H9 (cell line): ENCODE results near the gene PARD3. TPM values are rescaled to one million over a fixed set of nuclear protein-coding genes. Genes with fewer than 3 reads are reported as not detected.

Experiments
- DNase-seq: peaks from one replicate; pipeline ENCODE4 v3.0.0-alpha.2; 2017
- H2AFZ ChIP-seq: one replicate; pipeline ENCODE4 v1.6.1; 2013; ENCODE audit warnings: mild to moderate bottlenecking, low read length, control low read depth, moderate library complexity
- H2AK5ac ChIP-seq: 2 replicates; pipeline ENCODE4 v1.6.1; 2013; ENCODE audit warnings: low read length, control low read depth, mixed read lengths; ENCODE audit not compliant: insufficient read length
- H2BK120ac ChIP-seq: one replicate; pipeline ENCODE4 v1.6.1; 2013; ENCODE audit warnings: low read depth, mild to moderate bottlenecking, low read length, control low read depth, inconsistent platforms; ENCODE audit not compliant: poor library complexity, severe bottlenecking
- H2BK12ac ChIP-seq: 2 replicates; pipeline ENCODE4 v1.6.1; 2013; ENCODE audit warnings: low read length, control low read depth, mixed read lengths, low read depth; ENCODE audit not compliant: insufficient read length
- H2BK15ac ChIP-seq: 2 replicates; pipeline ENCODE4 v1.6.1; 2013; ENCODE audit warnings: low read depth, low read length, control low read depth
- H2BK20ac ChIP-seq: one replicate; pipeline ENCODE4 v1.6.1; 2013; ENCODE audit warnings: low read depth, mild to moderate bottlenecking, low read length, control low read depth, inconsistent platforms; ENCODE audit not compliant: poor library complexity, severe bottlenecking
- H2BK5ac ChIP-seq: 2 replicates; pipeline ENCODE4 v1.6.1; 2013; ENCODE audit warnings: low read length, control low read depth, mixed read lengths; ENCODE audit not compliant: insufficient read length
- H3K14ac ChIP-seq: 2 replicates; pipeline ENCODE4 v1.6.1; 2013; ENCODE audit warnings: low read length, control low read depth; ENCODE audit not compliant: insufficient read depth
- H3K18ac ChIP-seq: 2 replicates; pipeline ENCODE4 v1.6.1; 2013; ENCODE audit warnings: low read depth, mild to moderate bottlenecking, mixed read lengths, low read length, control low read depth; ENCODE audit not compliant: insufficient read length
- H3K23ac ChIP-seq: 2 replicates; pipeline ENCODE4 v1.6.1; 2013; ENCODE audit warnings: low read length, control low read depth, mixed read lengths, low read depth; ENCODE audit not compliant: insufficient read length
- H3K23me2 ChIP-seq: 2 replicates; pipeline ENCODE4 v1.6.1; 2013; ENCODE audit warnings: low read depth, mild to moderate bottlenecking, mixed read lengths, low read length, control low read depth; ENCODE audit not compliant: insufficient read length, poor library complexity, severe bottlenecking
- H3K27ac ChIP-seq: 2 replicates; pipeline ENCODE4 v1.5.1; 2013; ENCODE audit warnings: low read length, control low read depth, mixed read lengths, low read depth; ENCODE audit not compliant: insufficient read length
- H3K27me3 ChIP-seq: 2 replicates; pipeline ENCODE4 v1.6.1; 2013; ENCODE audit warnings: low read length, control low read depth, inconsistent platforms; ENCODE audit not compliant: insufficient read depth
- H3K4ac ChIP-seq: 2 replicates; pipeline ENCODE4 v1.6.1; 2013; ENCODE audit warnings: low read depth, mild to moderate bottlenecking, control low read depth, inconsistent platforms, low read length, moderate library complexity
- H3K4me1 ChIP-seq: 2 replicates; pipeline ENCODE4 v1.6.1; 2013; ENCODE audit warnings: low read length, control low read depth, inconsistent platforms; ENCODE audit not compliant: insufficient read depth
- H3K4me2 ChIP-seq: 2 replicates; pipeline ENCODE4 v1.6.1; 2013; ENCODE audit warnings: low read length, control low read depth, mixed read lengths; ENCODE audit not compliant: insufficient read length, insufficient read depth
- H3K56ac ChIP-seq: 2 replicates; pipeline ENCODE4 v1.6.1; 2013; ENCODE audit warnings: low read depth, mild to moderate bottlenecking, mixed read lengths, low read length, control low read depth; ENCODE audit not compliant: insufficient read length
- H3K79me1 ChIP-seq: 2 replicates; pipeline ENCODE4 v1.6.1; 2013; ENCODE audit warnings: low read depth, mild to moderate bottlenecking, moderate library complexity, low read length, control low read depth, inconsistent platforms; ENCODE audit not compliant: insufficient read depth, poor library complexity, severe bottlenecking
- H3K79me2 ChIP-seq: 2 replicates; pipeline ENCODE4 v1.6.1; 2013; ENCODE audit warnings: low read length, control low read depth, inconsistent platforms; ENCODE audit not compliant: insufficient read depth
- H3K9ac ChIP-seq: 2 replicates; pipeline ENCODE4 v1.6.1; 2013; ENCODE audit warnings: low read length, control low read depth, mixed read lengths; ENCODE audit not compliant: insufficient read length; ENCODE audit errors: extremely low read depth
- H3K9me3 ChIP-seq: one replicate; pipeline ENCODE4 v1.6.1; 2013; ENCODE audit warnings: low read depth, low read length, inconsistent platforms; ENCODE audit not compliant: control insufficient read depth
- H3T11ph ChIP-seq: one replicate; pipeline ENCODE4 v1.6.1; 2013; ENCODE audit warnings: mild to moderate bottlenecking, low read length, control low read depth, inconsistent platforms
- H4K20me1 ChIP-seq: one replicate; pipeline ENCODE4 v1.6.1; 2013; ENCODE audit not compliant: control insufficient read depth, insufficient read length, insufficient read depth
- H4K5ac ChIP-seq: 2 replicates; pipeline ENCODE4 v1.6.1; 2013; ENCODE audit warnings: low read depth, mild to moderate bottlenecking, mixed read lengths, low read length, control low read depth; ENCODE audit not compliant: insufficient read length
- H4K8ac ChIP-seq: replicated peaks from 2 replicates; pipeline ENCODE4 v1.6.1; 2013; ENCODE audit warnings: low read length, control low read depth, mixed read lengths, low read depth; ENCODE audit not compliant: insufficient read length
- H4K91ac ChIP-seq: 2 replicates; pipeline ENCODE4 v1.6.1; 2013; ENCODE audit warnings: low read depth, mild to moderate bottlenecking, moderate library complexity, mixed read lengths, low read length, control low read depth; ENCODE audit not compliant: insufficient read length
- H3K27ac Mint-ChIP-seq, 3 experiments: 2 replicates in 2 of 3; 3 replicates in 1 of 3; pipeline ENCODE4 v1.8.0; 2020 to 2021; ENCODE audit warnings: mixed read lengths in 3 of 3, mild to moderate bottlenecking in 1 of 3, moderate library complexity in 1 of 3
- H3K27me3 Mint-ChIP-seq: 2 replicates; pipeline ENCODE4 v1.8.0; 2021; ENCODE audit warnings: low read depth, mild to moderate bottlenecking, moderate library complexity, mixed read lengths
- H3K36me3 Mint-ChIP-seq, 3 experiments: 2 replicates in 2 of 3; 3 replicates in 1 of 3; pipeline ENCODE4 v1.8.0; 2020 to 2021; ENCODE audit warnings: low read depth in 3 of 3, mixed read lengths in 3 of 3; ENCODE audit not compliant: insufficient read depth in 1 of 3
- H3K4me1 Mint-ChIP-seq, 2 experiments: 2 replicates each; pipeline ENCODE4 v1.8.0; 2020; ENCODE audit warnings: mixed read lengths in 2 of 2
- H3K4me3 Mint-ChIP-seq, 2 experiments: 2 replicates in 1 of 2; 3 replicates in 1 of 2; pipeline ENCODE4 v1.8.0; 2020 to 2021; ENCODE audit warnings: mild to moderate bottlenecking in 2 of 2, mixed read lengths in 2 of 2, moderate library complexity in 1 of 2
- H3K9me3 Mint-ChIP-seq, 2 experiments: 2 replicates in 1 of 2; 3 replicates in 1 of 2; pipeline ENCODE4 v1.8.0; 2020; ENCODE audit warnings: mild to moderate bottlenecking in 2 of 2, mixed read lengths in 2 of 2, moderate library complexity in 1 of 2
- CTCF ChIP-seq: fragments of 200-600 bp; sonication (generic); conservative IDR thresholded peaks from 3 replicates; pipeline ENCODE4 v1.8.0; 2021; ENCODE audit warnings: antibody characterized with exemption, mild to moderate bottlenecking
- whole genome bisulfite sequencing: extraction: QIAGEN DNeasy Blood & Tissue Kit; methylation state at CpG from one replicate; pipeline ENCODE4 v1.1.7; 2013; ENCODE audit warnings: missing lambda C conversion rate, low lambda C conversion rate, mixed read lengths; ENCODE audit not compliant: insufficient read length; ENCODE audit errors: extremely low coverage; 5-methylcytosine and 5-hydroxymethylcytosine counted together
- total RNA-seq: library from RNA; stranded (reverse); gene quantifications from 2 replicates; pipeline ENCODE4 v1.2.1, GENCODE V29; 2021

The PARD3 gene
- total RNA-seq, 1 experiment from 2014 or later: 44.7 TPM

DNA sequence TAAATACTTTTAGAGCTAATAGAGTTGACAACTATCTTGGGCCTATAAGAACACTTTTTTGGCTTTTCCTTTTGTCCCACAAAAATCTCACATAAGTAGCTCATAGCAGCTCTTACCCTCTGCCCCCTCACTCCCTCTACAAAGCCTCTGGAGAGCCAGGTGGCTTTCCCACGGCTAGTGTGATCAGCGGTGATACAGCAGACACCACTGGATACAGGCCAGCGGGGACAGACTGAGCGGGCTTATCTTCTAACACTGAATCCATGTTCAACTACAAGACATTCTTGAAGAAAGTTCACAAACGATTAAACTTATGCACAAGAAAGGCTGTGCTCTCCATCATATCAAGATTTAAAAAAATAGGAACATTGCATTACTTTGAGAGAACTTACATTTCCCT lies 377.2 kb downstream of the PARD3 start:
- Histone ChIP-seq H2AFZ (no peak overlapping the region), H3K56ac (no peak overlapping the region), H3K27ac (no peak overlapping the region), H2BK15ac (no peak overlapping the region), H4K5ac (no peak overlapping the region), H3K27me3 (no peaks in the 10 kb centered on the region), H3K18ac (no peak overlapping the region), H2BK12ac (no peak overlapping the region), H3K14ac (no peak overlapping the region), H4K91ac (no peak overlapping the region), H3T11ph (no peak overlapping the region), H3K23ac (no peak overlapping the region), H3K23me2 (no peaks in the 10 kb centered on the region), H2BK120ac (no peak overlapping the region), H3K4ac (no peak overlapping the region), H3K9ac (no peak overlapping the region), H3K79me1 (no peaks in the 10 kb centered on the region), H4K20me1 (no peaks in the 10 kb centered on the region), H4K8ac (no peak overlapping the region), H2BK20ac (no peak overlapping the region), H3K79me2 (no peaks in the 10 kb centered on the region), H3K9me3 (no peaks in the 10 kb centered on the region), H3K4me2 (no peak overlapping the region), H3K4me1 (peaks cover 2% of the 10 kb centered on the region; the same call in 1 of the 2 replicates), H2BK5ac (no peak overlapping the region), H2AK5ac (no peak overlapping the region)
- TF ChIP-seq CTCF: no peak
- Mint-ChIP-seq H3K27me3 (no peaks in the 10 kb centered on the region), H3K27ac (no peak overlapping the region), H3K4me3 (no peak overlapping the region), H3K9me3 (no peaks in the 10 kb centered on the region), H3K4me1 (peaks cover 16 to 19% of the 10 kb centered on the region in 2 experiments), H3K36me3 (no peaks in the 10 kb centered on the region)
- DNase-seq: no peak
- WGBS: no CpG with 5 or more reads among the region's 5 CpGs
